HCT116 (cell line): ENCODE measurements around the gene STEAP1.

ENCODE experiments used
- EZH2 ChIP-seq: fragments of 200-600 bp; sonication (generic); IDR thresholded peaks from 2 replicates; pipeline ENCODE4 v1.6.1; 2017; ENCODE audit warnings: antibody characterized with exemption, mixed run types
- POLR2AphosphoS5 ChIP-seq: IDR thresholded peaks from 2 replicates; pipeline ENCODE4 v1.6.1; 2011; ENCODE audit warnings: mild to moderate bottlenecking, low read depth, low read length, moderate library complexity
- SRF ChIP-seq: IDR thresholded peaks from 2 replicates; pipeline ENCODE4 v1.6.1; 2012; ENCODE audit warnings: low read depth
- ZNF274 ChIP-seq: fragments of 200-500 bp; sonication (Bioruptor generic); IDR thresholded peaks from 2 replicates; pipeline ENCODE4 v1.6.1; 2014; ENCODE audit warnings: mild to moderate bottlenecking, low read depth, low read length, inconsistent platforms
- TF ChIP-seq, protein P1 (sequence below), 3 experiments: fragments of 200-600 bp in 1 of 3; sonication (generic) in 1 of 3; IDR thresholded peaks in 2 of 3; conservative IDR thresholded peaks in 1 of 3; 2 replicates each; pipeline ENCODE4 v1.5.1; 2012 to 2017; ENCODE audit warnings: low read depth in 2 of 3, low read length in 2 of 3, antibody characterized with exemption in 1 of 3, borderline replicate concordance in 1 of 3, control low read depth in 1 of 3, mild to moderate bottlenecking in 1 of 3, mixed read lengths in 1 of 3, mixed run types in 1 of 3, moderate library complexity in 1 of 3; ENCODE audit not compliant: insufficient read depth in 1 of 3
- TF ChIP-seq, protein P2 (sequence below): IDR thresholded peaks from 2 replicates; pipeline ENCODE4 v1.6.1; 2012; ENCODE audit warnings: low read depth
- TF ChIP-seq, protein P3 (sequence below): IDR thresholded peaks from 2 replicates; pipeline ENCODE4 v1.6.1; 2012

DNA sequence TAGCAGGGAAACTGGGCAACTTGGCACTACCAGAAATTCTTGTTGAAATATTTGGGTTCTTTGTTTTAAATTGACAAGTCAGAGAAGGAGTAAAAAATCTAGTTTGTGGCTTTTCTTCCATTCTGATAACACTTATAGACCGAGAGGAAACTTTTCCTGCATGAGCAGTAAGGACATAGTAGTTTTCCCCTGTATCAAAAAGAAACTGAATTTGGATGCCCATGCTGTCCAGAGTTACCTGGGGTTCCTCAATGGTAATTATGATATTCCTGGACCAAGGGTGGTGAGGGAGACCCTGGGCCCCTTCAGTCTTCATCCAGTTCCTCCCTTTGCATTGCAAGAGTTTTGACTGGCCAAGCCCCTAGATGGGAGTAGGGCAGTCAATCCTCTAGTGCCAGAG is 37.4 kb downstream of the STEAP1 start:
- no peak for TF ChIP-seq ZNF274
- TF ChIP-seq, protein P1, sequence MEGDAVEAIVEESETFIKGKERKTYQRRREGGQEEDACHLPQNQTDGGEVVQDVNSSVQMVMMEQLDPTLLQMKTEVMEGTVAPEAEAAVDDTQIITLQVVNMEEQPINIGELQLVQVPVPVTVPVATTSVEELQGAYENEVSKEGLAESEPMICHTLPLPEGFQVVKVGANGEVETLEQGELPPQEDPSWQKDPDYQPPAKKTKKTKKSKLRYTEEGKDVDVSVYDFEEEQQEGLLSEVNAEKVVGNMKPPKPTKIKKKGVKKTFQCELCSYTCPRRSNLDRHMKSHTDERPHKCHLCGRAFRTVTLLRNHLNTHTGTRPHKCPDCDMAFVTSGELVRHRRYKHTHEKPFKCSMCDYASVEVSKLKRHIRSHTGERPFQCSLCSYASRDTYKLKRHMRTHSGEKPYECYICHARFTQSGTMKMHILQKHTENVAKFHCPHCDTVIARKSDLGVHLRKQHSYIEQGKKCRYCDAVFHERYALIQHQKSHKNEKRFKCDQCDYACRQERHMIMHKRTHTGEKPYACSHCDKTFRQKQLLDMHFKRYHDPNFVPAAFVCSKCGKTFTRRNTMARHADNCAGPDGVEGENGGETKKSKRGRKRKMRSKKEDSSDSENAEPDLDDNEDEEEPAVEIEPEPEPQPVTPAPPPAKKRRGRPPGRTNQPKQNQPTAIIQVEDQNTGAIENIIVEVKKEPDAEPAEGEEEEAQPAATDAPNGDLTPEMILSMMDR (IDR thresholded peaks at IDR 0.05 in 2 of 3, conservative IDR thresholded peaks at IDR 0.05 in 1 of 3; ENCODE audit: borderline replicate concordance in 1 of 3, insufficient read depth in 1 of 3, low read depth in 2 of 3, low read length in 2 of 3): no peak
- no peak for TF ChIP-seq SRF
- TF ChIP-seq, protein P2, sequence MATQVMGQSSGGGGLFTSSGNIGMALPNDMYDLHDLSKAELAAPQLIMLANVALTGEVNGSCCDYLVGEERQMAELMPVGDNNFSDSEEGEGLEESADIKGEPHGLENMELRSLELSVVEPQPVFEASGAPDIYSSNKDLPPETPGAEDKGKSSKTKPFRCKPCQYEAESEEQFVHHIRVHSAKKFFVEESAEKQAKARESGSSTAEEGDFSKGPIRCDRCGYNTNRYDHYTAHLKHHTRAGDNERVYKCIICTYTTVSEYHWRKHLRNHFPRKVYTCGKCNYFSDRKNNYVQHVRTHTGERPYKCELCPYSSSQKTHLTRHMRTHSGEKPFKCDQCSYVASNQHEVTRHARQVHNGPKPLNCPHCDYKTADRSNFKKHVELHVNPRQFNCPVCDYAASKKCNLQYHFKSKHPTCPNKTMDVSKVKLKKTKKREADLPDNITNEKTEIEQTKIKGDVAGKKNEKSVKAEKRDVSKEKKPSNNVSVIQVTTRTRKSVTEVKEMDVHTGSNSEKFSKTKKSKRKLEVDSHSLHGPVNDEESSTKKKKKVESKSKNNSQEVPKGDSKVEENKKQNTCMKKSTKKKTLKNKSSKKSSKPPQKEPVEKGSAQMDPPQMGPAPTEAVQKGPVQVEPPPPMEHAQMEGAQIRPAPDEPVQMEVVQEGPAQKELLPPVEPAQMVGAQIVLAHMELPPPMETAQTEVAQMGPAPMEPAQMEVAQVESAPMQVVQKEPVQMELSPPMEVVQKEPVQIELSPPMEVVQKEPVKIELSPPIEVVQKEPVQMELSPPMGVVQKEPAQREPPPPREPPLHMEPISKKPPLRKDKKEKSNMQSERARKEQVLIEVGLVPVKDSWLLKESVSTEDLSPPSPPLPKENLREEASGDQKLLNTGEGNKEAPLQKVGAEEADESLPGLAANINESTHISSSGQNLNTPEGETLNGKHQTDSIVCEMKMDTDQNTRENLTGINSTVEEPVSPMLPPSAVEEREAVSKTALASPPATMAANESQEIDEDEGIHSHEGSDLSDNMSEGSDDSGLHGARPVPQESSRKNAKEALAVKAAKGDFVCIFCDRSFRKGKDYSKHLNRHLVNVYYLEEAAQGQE: no peak
- no peak for TF ChIP-seq EZH2
- no peak for TF ChIP-seq POLR2AphosphoS5
- TF ChIP-seq, protein P3, sequence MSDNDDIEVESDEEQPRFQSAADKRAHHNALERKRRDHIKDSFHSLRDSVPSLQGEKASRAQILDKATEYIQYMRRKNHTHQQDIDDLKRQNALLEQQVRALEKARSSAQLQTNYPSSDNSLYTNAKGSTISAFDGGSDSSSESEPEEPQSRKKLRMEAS: no peak
